ENCODE data around the gene DRC1.
"Not testable (repeated sequence)": the region's sequence is repeated elsewhere in the genome, so short reads cannot be mapped to it uniquely, and the experiment has no call there.

The DRC1 gene

DNA sequence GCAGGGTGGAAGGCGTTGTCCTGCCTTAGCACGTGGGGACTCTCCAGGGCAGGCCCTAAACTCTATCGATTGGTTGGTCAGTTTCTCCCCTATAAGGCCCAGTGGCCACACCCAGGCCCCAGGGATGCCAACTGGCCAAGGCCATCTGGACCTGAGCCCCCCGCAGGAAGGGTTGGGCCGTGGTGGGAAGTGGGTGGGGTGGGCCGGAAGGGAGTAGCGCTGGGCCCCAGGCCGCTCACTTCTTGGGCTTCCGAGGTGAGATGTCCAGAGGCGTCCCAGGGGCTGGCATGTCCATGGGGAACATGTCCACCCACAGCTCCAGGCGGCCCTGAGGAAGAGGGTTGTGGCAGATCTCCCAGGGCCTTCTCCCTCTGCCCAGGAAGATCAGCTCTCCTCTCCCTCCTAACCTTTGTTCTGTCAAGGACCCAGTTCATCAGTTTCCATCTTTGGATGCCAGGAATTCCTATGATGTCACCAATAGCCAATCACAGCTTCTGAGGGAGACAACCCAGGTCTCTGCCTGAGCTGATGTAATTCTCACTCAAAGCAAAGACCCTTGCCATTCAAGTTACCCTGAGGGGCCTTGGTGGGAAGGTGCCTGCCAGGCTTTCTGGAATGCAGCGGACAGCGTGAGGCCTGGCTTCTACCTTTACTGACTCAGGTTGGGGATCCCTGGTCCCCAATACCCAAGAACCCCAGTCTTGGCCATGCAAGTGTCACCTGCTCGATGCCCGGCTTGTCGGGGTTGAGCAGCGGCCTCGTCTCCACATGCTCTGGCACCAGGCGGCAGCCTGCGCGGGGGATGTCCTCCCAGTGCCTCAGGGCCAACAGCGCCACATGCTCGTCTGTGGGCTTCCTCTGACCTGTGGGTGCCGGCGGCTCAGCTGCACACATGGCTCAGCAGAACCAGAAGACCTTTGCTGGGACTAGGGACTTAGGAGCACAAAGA, 61.8 kb downstream of the DRC1 start:
- DNase-seq: no peak
- Histone ChIP-seq H3K27ac (no peak overlapping the region), H3K36me3 (no peaks in the 10 kb centered on the region), H3K9me3 (ENCODE audit: severe bottlenecking) (peaks cover under 1% of the 10 kb centered on the region), H3K27me3 (ENCODE audit: insufficient read depth, low read depth, severe bottlenecking) (no peaks in the 10 kb centered on the region), H3K4me3 (ENCODE audit: low read depth, low read length) (no peak overlapping the region)
- TF ChIP-seq, protein P1, sequence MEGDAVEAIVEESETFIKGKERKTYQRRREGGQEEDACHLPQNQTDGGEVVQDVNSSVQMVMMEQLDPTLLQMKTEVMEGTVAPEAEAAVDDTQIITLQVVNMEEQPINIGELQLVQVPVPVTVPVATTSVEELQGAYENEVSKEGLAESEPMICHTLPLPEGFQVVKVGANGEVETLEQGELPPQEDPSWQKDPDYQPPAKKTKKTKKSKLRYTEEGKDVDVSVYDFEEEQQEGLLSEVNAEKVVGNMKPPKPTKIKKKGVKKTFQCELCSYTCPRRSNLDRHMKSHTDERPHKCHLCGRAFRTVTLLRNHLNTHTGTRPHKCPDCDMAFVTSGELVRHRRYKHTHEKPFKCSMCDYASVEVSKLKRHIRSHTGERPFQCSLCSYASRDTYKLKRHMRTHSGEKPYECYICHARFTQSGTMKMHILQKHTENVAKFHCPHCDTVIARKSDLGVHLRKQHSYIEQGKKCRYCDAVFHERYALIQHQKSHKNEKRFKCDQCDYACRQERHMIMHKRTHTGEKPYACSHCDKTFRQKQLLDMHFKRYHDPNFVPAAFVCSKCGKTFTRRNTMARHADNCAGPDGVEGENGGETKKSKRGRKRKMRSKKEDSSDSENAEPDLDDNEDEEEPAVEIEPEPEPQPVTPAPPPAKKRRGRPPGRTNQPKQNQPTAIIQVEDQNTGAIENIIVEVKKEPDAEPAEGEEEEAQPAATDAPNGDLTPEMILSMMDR (IDR thresholded peaks at IDR 0.05; ENCODE audit: low read depth, low read length): no peak

DNA sequence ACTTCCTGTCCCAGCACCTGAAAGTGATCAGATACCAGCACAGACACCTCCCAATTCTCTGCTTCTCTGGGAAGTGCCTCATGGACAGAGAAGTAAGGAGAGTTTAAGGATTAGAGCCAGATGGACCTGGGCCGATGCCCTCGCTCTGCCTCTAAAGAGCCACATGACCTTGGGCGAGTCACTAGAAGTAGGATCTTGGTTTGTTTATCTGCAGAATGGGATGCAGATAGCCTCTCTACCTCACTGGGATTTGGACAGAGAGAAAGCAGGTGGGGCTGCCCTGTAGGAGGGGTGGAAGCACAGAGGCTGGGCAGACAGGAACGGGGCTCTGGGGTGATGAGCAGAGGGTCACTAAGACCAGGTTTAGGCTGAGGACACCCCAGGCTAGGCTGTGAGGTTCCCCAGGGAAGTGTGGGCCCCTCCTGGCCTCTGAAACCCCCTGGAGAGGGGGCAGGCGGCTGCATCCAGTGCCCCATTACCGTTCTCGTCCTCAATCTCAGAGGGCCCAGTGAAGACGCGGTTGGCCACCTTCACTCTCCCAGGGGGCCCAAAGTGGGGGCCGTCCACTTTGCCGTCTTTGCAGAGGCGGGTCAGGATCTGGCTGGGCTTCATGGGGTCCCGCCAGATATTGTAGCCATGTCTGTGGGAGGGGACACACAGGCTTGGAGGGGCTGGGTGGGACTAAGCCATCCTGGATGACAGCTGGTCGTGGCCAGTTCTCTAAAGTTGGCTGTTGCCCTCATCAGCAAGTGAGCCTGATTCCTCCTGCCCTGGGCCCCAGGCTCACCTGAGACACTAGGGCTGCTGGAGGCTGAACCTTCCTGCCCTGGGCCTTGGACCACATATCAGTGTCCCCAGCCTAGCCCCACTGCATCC, 62.9 kb downstream of the DRC1 start:
- no peak overlapping the region for H3K27ac ChIP-seq
- DNase-seq: no peak
- TF ChIP-seq, protein P1 (IDR thresholded peaks at IDR 0.05; ENCODE audit: low read depth, low read length): no peak

DNA sequence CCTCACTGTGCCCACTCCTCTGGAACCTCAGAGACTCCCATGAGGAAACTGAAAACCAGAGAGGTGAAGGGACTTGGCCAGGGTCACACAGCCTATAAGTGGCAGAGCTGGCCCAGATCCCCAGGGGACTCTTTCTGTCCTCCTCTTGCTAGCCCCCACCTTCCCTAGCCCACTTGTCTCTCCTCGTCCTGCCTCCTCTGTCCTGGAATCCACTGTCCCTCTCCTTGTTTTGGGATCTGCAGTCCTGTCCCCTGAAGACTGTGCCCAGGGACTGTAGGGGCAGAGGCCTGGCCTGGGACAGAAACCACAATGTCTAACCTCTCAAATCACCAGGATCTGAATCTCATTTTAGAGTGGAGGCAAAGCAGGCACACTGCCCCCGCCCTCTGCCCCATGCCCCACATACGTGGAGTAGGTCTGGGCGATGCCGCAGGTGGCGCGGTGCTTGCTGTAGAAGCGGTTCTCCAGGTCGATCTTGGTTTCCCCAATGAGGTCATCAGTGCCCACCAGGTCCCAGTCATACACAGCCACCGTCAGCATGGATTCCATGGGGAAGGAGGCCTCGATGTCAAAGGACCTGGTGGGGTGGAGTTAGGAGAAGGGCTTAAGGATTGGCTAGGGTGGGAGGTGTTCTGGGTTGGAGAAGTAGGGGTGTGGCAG, 63.7 kb downstream of the DRC1 start:
- Histone ChIP-seq H3K36me3 (no peaks in the 10 kb centered on the region), H3K27me3 (ENCODE audit: insufficient read depth, low read depth, severe bottlenecking) (no peaks in the 10 kb centered on the region), H3K27ac (no peak overlapping the region), H3K4me3 (ENCODE audit: low read depth, low read length) (no peak overlapping the region), H3K9me3 (ENCODE audit: severe bottlenecking) (peaks cover 5% of the 10 kb centered on the region)
- TF ChIP-seq, protein P1 (IDR thresholded peaks at IDR 0.05; ENCODE audit: low read depth, low read length): no peak
- no peak for DNase-seq

More for the DNA sequence above, 62.9 kb downstream of the DRC1 start:
- no peak overlapping the region for H3K4me3 ChIP-seq (ENCODE audit: low read depth, low read length)
- H3K27me3 ChIP-seq (ENCODE audit: insufficient read depth, low read depth, severe bottlenecking): no peaks in the 10 kb centered on the region
- H3K9me3 ChIP-seq (ENCODE audit: severe bottlenecking): peaks cover 5% of the 10 kb centered on the region
- no peaks in the 10 kb centered on the region for H3K36me3 ChIP-seq

DNA sequence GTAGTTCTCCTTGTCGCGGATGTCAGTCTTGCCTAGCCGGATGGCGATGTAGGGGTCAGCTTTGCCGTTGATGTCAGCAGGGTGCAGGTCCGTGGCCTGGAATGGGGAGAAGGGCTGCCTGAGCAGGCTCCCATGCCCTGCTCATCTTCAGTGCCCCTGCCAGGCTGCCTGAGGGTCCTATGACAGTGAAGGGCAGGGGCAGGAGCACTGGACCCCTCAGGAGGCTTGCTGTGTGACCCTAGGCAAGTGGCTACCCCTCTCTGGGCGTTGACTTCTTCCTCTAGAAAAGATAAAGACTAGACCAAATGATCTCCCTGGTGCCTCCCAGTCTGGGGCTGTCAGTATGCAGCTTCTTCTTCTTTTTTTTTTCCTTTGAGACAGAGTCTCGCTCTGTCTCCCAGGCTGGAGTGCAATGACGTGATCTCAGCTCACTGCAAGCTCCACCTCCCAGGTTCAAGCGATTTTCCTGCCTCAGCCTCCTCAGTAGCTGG, 64.3 kb downstream of the DRC1 start:
- Histone ChIP-seq H3K27ac (no peak overlapping the region), H3K4me3 (ENCODE audit: low read depth, low read length) (no peak overlapping the region), H3K27me3 (ENCODE audit: insufficient read depth, low read depth, severe bottlenecking) (no peaks in the 10 kb centered on the region), H3K36me3 (no peaks in the 10 kb centered on the region), H3K9me3 (ENCODE audit: severe bottlenecking) (peaks cover 5% of the 10 kb centered on the region)
- TF ChIP-seq, protein P1 (IDR thresholded peaks at IDR 0.05; ENCODE audit: low read depth, low read length): no peak
- DNase-seq: no peak

DNA sequence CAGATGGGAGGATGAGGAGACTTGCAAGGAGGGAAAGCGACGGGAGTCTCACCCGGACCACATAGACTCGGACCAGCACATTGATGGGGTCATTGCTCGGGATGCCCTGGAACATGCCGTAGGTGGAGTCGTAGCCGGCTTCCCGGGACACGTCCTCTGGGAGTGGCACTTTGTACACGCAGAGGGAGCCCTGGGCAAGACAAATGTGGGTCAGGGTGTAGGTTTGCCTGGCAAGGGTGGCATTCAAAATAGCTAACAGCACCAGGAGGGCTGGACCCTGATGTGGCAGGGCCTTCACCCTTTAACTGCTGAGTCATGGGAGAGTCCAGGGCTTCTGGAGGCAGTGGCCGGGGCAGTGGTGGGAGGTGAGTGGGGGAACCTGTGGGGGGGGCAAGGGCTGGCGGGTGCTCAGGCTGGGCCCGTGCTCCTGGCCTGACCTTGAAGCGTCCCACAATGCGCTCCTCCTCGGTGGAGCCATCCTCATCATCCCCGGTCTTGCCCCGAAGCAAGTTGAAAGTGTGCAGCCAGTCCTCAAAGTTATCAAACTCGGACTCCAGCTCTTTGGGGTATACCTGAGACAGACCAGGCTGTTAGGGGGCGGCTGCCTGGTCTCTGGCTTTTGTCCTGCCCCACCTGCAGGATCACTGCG, 65.1 kb downstream of the DRC1 start:
- H3K36me3 ChIP-seq: no peaks in the 10 kb centered on the region
- no peak overlapping the region for H3K4me3 ChIP-seq (ENCODE audit: low read depth, low read length)
- H3K27me3 ChIP-seq (ENCODE audit: insufficient read depth, low read depth, severe bottlenecking): no peaks in the 10 kb centered on the region
- TF ChIP-seq, protein P1 (IDR thresholded peaks at IDR 0.05; ENCODE audit: low read depth, low read length): no peak
- DNase-seq: no peak
- peaks cover 5% of the 10 kb centered on the region for H3K9me3 ChIP-seq (ENCODE audit: severe bottlenecking)
- no peak overlapping the region for H3K27ac ChIP-seq

DNA sequence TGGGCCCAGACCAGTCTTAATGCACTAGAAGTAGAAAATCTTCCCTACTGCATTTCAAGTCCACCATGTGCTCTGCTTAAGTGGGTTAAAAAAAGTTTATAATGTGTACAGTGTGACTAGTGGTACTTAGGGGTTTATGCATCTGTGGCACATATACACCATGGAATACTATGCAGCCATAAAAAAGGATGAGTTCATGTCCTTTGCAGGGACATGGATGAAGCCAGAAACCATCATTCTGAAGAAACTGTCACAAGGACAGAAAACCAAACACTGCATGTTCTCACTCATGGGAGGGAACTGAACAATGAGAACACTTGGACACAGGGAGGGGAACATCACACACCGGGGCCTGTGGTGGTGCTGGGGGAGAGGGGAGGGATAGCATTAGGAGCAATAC, 66.8 kb downstream of the DRC1 start:
- H3K36me3 ChIP-seq; DNase-seq; H3K9me3 ChIP-seq (ENCODE audit: severe bottlenecking); H3K27me3 ChIP-seq (ENCODE audit: insufficient read depth, low read depth, severe bottlenecking); H3K4me3 ChIP-seq (ENCODE audit: low read depth, low read length); H3K27ac ChIP-seq: not testable (repeated sequence)
